Measurements from ENCODE around the gene PRKD1. TPM values are rescaled to one million over a fixed set of nuclear protein-coding genes. Genes with fewer than 3 reads are reported as not detected.
A peak's percentile ranks its signal among the peaks of the same experiment; 100 is the strongest.
"Not testable (repeated sequence)": the region's sequence is repeated elsewhere in the genome, so short reads cannot be mapped to it uniquely, and the experiment has no call there.

PRKD1 gene
- total RNA-seq, 1 experiment from 2014 or later = 5.1 TPM

DNA sequence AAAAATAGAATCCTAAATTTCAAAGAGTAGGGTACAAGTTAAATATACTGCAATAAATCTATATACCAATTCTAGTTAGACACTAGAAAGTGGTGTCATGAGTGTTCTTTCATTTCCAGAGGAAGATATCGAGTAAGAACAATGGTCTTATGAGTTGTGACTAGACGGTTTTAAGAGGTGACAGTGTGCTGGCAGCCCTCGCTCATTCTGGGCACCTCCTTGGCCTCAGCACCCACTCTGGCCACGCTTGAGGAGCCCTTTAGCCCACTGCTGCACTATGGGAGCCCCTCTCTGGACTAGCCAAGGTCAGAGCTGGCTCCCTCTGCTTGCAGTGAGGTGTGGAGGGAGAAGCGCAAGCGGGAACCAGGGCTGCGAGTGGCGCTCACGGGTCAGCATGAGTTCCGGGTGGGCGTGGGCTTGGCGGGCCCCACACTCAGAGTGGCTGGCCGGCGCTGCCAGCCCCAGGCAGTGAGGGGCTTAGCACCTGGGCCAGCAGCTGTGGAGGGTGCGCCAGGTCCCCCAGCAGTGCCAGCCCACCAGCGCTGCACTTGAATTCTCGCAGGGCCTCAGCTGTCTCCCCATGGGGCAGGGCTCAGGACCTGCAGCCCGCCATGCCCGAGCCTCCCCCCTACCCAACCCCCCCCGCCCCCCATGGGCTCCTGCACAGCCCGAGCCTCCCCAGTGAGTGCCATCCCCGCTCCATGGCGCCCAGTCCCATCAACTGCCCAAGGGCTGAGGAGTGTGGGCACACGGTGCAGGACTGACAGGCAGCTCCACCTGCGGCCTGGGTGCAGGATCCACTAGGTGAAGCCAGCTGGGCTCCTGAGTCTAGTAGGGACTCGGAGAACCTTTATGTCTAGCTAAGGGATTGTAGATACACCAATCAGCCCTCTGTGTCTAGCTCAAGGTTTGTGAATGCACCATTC lies 18.7 kb downstream of the PRKD1 start:
- in situ Hi-C loops (cut with HindIII; ENCODE audit: low pct_unique_long_range_greater_than_20kb, low sequenced_read_pairs) = no loop called here
- DNase-seq (ENCODE audit: low read depth) = no peak

DNA sequence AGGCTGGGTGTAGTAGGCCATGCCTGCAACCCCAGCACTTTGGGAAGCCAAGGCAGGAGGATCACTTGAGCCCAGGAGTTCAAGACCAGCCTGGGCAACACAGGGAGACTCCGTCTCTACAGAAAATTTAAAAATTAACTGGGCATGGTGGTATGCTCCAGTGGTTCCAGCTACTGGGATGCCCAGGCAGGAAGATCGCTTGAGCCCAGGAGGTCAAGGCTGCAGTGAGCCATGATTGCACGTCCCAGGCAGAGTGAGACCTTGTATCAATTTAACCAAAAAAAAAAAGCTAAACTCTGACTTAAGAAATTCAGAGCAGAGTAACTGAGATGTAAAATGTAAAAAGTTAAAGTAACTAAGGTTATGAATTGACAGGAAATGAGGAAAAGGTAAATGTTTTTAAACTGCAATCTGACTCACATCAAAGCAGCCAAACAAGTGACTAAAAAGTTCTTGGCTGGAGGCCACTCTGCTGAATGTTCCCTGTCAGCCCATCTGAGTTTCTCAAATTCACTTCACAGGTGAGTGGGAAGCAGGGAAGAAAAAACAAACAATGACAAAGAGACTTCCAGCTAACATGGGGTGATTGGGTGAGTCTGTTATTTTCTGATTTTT lies 21.3 kb downstream of the PRKD1 start:
- in situ Hi-C loops (cut with HindIII; ENCODE audit: low pct_unique_long_range_greater_than_20kb, low sequenced_read_pairs) = no loop called here
- DNase-seq (ENCODE audit: low read depth) = peak; percentile 92

DNA sequence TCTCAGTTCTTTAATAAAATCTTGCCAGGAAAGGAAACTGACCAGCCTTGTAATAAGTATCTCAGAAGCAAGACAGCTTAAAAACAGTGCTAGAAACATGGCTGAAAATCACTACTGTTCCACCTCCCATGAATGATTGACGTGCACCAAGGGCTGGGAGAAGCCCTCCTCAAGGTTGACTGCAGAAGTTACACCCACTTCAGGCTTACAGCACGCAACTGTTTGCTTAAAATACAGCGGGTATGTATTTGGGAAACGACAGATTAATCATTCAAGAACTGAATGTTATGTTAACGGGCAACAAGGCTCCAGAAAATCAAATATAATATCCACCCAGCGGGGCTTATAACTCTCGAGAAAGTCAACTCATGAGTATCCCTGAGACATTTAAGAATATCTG lies 22.1 kb downstream of the PRKD1 start:
- peak; percentile 77 for DNase-seq (ENCODE audit: low read depth)
- in situ Hi-C loops (cut with HindIII; ENCODE audit: low pct_unique_long_range_greater_than_20kb, low sequenced_read_pairs) = no loop called here

DNA sequence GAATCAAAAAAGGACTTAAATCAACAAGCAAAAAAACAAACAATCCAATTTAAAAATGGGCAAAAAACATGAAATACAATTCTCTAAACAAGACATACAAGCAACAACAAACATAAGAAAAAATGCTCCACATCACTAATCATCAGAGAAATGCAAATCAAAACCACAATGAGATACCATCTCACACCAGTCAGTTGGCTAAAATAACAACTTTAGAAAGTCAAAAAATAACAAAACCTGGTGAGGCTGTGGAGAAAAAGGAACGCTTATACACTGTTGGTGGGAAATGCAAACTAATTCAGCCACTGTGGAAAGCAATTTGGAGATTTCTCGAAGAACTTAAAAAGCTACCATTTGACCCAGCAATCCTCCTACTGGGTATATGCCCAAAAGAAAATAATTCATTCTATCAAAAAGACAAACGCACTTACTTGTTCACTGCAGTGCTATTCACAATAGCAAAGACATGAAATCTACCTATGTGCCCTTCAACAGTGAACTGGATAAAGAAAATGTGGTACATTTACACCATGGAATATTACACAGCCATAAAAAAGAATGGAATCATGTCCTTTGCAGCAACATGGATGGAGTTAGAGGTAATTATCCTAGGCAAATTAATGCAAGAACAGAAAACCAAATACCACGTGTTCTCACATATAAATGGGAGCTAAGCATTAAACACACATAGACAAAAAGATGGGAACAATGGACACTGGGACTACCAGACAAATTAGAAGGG lies 26.9 kb downstream of the PRKD1 start:
- in situ Hi-C loops (cut with HindIII; ENCODE audit: low pct_unique_long_range_greater_than_20kb, low sequenced_read_pairs) = no loop called here
- DNase-seq (ENCODE audit: low read depth) = peak; percentile 35

DNA sequence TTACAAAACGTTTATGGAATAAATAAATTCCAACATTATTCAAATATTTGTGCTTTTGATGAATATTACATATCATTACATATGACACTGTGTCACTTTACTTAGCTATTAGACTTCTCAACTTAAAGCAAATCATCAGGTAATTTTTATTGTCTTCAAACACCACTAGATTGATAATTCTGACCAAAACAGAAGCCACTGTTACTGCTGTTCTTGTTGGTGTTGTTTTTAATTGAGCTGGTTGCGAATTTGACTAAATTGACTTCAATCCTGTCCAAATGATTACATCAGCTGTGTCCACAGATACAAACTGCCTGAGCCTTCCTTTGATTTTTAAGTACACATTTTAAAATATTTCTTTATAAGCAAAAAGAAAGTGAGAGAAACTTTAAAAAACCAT lies 29.2 kb downstream of the PRKD1 start:
- in situ Hi-C loops (cut with HindIII; ENCODE audit: low pct_unique_long_range_greater_than_20kb, low sequenced_read_pairs) = no loop called here

DNA sequence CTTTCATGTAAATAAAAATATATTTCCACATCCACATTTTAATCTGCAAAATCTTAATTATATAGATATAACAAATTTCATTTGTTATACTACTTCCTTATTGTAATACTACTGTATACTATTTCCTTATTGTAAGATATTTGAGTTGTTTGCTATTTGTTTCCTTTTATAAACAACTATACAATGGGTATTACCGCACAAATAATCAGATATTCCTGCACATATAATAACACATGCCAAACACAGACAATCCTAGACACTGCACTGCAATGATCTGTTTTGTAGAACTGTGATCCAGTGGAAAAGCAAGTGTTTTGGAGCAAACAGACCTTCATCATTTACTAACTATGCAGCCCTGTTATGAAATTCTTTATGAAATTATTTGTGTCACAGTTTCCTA lies 30.5 kb downstream of the PRKD1 start:
- in situ Hi-C loops (cut with HindIII; ENCODE audit: low pct_unique_long_range_greater_than_20kb, low sequenced_read_pairs) = no loop called here
- DNase-seq (ENCODE audit: low read depth) = no peak

More for the DNA sequence above, 29.2 kb downstream of the PRKD1 start:
- no peak for DNase-seq (ENCODE audit: low read depth)

DNA sequence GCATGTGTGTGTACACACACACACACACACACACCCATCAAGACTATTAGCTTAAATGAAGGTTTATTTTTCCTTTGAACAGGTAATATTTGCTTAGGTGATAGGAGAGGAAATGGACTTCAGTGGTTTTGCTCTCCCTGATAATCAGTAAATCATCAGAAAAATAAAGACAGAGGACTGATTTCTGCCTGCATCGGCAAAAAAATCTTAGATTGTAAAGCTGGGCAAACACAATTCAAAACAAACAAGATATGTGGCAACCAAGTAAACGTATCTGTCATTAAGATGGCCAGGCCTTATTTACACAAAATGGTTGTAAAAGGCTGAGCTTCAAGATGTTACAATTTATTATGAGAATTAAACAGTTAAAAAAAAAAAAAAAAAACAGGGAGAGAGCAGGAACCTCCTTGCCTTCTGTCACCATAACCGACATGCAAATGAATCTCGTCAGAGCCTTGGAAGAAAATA lies 31.3 kb downstream of the PRKD1 start:
- DNase-seq (ENCODE audit: low read depth) = no peak
- in situ Hi-C loops (cut with HindIII; ENCODE audit: low pct_unique_long_range_greater_than_20kb, low sequenced_read_pairs) = no loop called here

DNA sequence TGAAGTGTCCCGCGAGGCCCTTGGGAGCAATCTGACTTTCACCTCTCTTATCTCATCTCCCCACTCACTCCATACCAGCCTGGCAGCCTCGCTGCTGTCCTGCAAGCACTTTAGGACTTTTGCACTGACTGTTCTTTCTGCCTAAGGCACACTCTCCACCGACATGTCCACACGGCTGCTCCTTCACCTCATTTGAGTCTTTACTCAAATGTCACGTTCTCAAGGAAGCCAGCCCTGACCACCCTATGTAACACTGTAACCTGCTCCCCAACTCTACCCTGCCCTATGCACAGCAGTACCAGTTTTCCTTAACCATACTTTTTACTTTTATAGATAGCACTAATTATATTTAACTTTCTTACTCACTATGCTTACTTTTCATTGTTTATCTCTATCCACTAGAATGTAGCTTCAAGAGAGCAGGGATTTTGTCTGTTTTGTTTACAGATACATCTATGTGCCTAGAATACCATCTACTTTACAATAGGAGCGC lies 32.0 kb downstream of the PRKD1 start:
- in situ Hi-C loops (cut with HindIII; ENCODE audit: low pct_unique_long_range_greater_than_20kb, low sequenced_read_pairs) = no loop called here
- DNase-seq (ENCODE audit: low read depth) = no peak

DNA sequence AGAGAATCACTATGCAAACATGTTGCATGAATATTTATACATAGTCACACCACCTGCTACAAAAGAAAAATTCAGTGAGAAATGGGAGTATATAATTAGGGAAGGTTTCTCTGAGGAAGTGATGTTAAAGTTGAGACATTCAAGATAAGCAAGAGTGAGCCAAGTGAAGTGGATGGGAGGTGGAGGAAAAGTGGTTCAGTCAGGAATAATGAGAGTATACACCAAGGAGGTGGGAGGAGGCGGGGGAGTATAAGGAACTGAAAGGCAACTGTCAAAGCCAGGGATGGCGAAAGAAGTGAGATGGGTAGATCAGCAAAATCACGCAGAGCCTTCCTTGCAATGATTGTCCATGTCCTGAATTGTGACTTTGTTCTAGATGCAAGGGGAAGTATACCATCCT lies 33.7 kb downstream of the PRKD1 start:
- DNase-seq (ENCODE audit: low read depth) = no peak
- in situ Hi-C loops (cut with HindIII; ENCODE audit: low pct_unique_long_range_greater_than_20kb, low sequenced_read_pairs) = no loop called here

DNA sequence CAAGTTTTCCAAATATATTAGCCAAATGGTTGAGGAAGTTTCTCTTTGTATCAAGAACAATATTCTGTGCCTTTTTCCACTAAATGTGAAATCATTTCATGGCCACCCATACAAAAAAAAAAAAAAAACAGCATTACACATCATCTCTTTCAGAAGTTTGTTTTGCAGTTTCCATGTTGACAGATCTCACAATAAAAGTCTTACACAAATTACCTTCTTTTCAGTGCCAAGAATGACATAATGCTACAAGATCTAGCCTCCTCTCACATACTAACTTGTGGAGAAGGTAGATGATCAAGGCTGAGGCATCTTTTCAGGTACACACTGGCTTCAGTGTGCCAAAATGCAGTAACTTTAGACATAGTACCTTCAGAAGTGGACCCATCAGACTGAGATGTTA lies 35.3 kb downstream of the PRKD1 start:
- in situ Hi-C loops (cut with HindIII; ENCODE audit: low pct_unique_long_range_greater_than_20kb, low sequenced_read_pairs) = no loop called here
- DNase-seq (ENCODE audit: low read depth) = no peak

DNA sequence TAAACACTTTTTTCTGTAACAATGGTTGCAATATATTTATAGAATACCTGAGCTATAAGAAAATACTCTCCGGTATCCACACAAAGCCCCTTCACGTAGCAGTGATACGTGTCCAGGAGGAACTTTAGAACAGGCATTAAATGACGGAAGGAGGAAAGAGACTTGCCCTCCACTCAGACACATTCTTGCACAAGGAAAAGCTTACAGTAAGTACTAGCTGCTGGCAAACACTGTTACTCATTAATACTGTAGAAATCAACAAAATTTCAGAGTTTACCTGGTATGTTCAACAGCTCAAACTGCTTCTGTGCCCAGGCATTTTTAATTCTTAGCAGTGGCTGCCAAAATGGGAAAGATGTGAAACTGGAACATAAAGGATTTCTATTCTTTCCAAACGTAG lies 41.7 kb downstream of the PRKD1 start:
- DNase-seq (ENCODE audit: low read depth) = no peak
- in situ Hi-C loops (cut with HindIII; ENCODE audit: low pct_unique_long_range_greater_than_20kb, low sequenced_read_pairs) = no loop called here

DNA sequence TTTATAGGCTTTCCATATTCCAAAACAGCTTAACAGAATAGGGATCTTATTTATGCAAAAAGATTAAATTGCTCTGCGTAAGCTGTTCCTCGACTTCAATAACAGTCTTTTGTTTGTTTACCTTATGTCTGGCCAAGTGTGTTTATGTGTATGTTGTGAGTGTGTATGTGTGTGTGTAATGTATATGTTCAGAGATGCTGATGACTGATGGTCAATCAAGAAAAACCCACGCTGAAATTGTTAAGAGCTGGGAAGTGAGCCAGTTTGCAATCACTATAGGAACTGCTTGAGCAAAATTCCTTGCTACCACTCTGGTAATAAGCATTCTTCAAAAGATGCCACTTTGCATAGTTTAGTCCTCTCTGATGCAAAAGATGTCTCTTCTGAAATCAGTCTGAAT lies 59.6 kb downstream of the PRKD1 start:
- in situ Hi-C loops (cut with HindIII; ENCODE audit: low pct_unique_long_range_greater_than_20kb, low sequenced_read_pairs) = no loop called here
- no peak for DNase-seq (ENCODE audit: low read depth)

DNA sequence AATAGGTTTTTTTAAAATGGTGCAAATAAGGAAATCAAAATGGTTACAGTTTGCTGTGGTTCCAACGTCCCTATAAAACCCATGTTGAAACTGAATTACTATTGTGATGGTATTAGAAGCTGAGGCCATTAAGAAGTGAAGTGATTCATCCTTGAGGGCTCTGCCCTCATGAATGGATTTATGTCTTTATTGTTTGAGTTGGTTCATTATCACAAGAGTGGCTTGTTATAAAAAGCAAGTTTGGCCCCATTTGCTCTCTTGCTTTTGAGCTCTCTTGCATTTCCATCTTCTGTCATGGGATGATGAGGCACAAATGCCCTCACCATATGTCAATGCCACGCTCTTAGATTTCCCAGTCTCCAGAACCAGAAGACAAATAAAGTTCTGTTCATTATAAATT lies 62.3 kb downstream of the PRKD1 start:
- in situ Hi-C loops (cut with HindIII; ENCODE audit: low pct_unique_long_range_greater_than_20kb, low sequenced_read_pairs) = no loop called here
- peak; percentile 6 for DNase-seq (ENCODE audit: low read depth)

DNA sequence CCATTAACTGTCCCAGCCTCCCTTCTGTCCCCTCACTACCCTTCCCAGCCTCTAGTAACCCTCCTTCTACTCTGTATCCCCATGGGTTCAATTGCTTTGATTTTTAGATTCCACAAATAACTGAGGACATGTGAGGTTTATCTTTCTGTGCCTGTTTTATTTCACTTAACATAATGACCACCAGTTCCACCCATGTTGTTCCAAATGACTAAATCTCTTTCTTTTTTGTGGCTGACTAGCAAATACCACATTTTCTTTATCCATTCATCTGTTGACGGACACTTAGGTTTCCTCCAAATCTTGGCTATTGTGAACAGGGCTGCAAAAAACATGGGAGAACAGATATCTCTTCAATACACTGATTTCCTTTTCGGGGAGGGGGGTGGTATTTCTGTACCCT lies 65.7 kb downstream of the PRKD1 start:
- in situ Hi-C loops (cut with HindIII; ENCODE audit: low pct_unique_long_range_greater_than_20kb, low sequenced_read_pairs) = no loop called here
- DNase-seq (ENCODE audit: low read depth) = no peak

DNA sequence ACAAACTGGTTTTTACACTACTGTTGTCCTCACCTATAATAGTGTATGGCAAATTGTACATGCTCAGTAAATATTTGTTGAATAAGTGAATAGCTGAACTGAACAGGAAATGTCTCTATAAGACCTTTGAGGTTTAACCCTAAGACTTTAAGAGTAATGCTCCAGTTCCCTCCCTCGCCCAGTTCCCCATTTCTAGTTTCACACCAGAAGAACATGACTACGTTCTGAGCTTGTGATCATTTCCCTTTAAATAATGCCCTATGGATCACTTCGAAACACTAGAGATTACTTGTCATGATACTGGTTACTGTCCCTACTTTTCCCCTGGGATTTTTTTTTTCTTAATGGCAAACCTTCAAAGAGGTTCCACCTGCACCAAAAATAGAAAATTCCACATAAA lies 69.3 kb downstream of the PRKD1 start:
- in situ Hi-C loops (cut with HindIII; ENCODE audit: low pct_unique_long_range_greater_than_20kb, low sequenced_read_pairs) = no loop called here
- no peak for DNase-seq (ENCODE audit: low read depth)

DNA sequence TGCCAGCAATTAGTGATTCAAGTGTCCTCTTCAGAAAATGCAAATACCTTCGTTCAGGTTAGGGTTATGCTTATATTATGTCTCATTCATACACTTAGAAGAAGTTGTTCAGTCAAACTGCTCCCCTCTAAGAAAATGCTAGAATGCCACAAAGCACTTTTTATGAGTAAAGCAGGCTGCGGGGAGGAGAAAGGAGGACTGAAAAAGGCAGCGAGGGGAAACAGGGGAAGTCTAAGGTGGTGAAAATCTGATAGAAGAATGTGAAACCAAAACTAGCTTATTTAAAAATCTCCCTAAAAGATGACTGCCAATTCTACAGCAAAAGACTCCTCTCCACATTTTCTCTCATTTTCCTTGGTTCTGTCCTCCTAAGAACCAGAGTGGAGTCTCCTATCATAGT lies 70.1 kb downstream of the PRKD1 start:
- in situ Hi-C loops (cut with HindIII; ENCODE audit: low pct_unique_long_range_greater_than_20kb, low sequenced_read_pairs) = no loop called here
- DNase-seq (ENCODE audit: low read depth) = no peak

DNA sequence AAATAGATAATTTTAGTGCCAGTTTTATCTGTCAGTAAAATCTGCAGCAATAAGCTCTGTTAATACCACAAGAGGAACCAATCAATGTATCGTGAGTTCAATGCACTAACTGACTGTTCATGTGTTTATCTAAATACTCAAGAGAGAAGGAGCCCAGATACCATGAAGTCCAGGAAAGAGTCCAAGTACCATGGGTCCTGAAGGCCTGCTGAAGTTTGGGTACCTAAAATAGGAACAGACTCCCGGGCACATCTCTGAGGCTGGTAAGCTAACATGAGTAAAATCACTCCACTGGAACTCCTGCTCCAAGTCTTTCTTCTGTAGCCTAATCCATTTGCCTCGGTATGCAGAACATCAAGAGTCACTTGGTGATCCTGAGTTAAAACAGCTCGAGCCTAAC lies 71.1 kb downstream of the PRKD1 start:
- in situ Hi-C loops (cut with HindIII; ENCODE audit: low pct_unique_long_range_greater_than_20kb, low sequenced_read_pairs) = no loop called here
- DNase-seq (ENCODE audit: low read depth) = no peak

DNA sequence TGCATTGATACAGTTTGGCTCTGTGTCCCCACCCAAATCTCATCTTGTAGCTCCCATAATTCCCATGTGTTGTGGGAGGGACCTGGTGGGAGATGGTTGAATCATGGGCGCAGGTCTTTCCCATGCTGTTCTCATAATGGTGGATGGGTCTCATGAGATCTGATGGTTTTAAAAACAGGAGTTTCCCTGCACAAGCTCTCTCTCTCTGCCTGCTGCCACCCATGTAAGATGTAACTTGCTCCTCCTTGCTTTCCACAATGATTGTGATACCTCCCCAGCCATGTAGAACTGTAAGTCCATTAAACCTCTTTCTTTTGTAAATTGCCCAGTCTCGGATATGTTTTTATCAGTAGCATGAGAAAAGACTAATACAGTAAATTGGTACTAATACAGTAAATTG lies 74.0 kb downstream of the PRKD1 start:
- peak; percentile 26 for DNase-seq (ENCODE audit: low read depth)
- in situ Hi-C loops (cut with HindIII; ENCODE audit: low pct_unique_long_range_greater_than_20kb, low sequenced_read_pairs) = not testable (repeated sequence)

DNA sequence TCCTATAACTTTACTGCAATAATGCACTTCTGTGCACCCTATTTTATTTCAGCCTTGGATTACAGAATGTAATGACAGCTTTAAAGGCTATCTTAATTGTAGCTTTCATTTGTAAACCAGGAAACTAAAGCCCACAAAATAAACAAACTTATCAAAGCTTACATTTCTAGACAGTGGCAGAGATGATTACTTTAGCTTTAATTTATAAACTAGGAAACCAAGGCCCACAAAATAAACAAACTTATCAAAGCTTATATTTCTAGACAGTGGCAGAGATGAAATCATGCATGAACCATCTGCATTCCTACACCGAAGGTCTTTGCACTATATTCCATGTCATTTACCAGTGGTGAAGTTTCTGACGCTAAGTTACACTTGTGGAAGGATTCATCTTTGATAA lies 74.4 kb downstream of the PRKD1 start:
- DNase-seq (ENCODE audit: low read depth) = peak; percentile 45
- in situ Hi-C loops (cut with HindIII; ENCODE audit: low pct_unique_long_range_greater_than_20kb, low sequenced_read_pairs) = no loop called here

Data from Caki2 (cell line).